Measurements from ENCODE around the gene KRTAP2-1. TPM values are rescaled to one million over a fixed set of nuclear protein-coding genes. Genes with fewer than 3 reads are reported as not detected.
A peak's percentile ranks its signal among the peaks of the same experiment; 100 is the strongest.
"Not testable (repeated sequence)": the region's sequence is repeated elsewhere in the genome, so short reads cannot be mapped to it uniquely, and the experiment has no call there.

Gene KRTAP2-1
- total and polyA plus RNA-seq, 7 experiments from 2014 or later = not detected

DNA sequence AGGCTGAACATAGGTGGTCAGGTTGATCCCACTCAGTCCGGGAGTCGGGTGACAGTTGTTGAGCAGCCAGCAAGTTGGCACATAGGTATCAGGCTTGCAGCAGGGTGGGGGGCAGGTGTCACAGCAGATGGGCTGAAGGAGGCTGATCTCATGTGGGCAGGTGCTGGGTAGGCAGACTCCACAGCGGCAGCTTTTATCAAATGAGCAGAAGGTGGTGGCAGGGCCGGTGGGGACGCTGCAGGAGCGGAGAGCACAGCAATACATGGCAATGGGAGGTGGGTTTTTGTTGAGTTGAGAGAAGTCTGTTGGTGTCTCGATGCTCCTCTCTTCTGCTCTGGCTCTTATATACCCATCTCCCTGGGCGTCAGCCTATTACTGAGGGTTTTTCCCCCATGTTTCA, 38.3 kb downstream of the KRTAP2-1 start, which contains the start of gene KRTAP3-1:
Gene KRTAP3-1, minus strand, starts transcription at position 318 of the 400 bp plus-strand sequence. Its CDS starts 54 bp downstream, at position 264.
- Histone ChIP-seq H3K36me3 (ENCODE audit: control insufficient read depth in 2 of 3, insufficient read depth in 3 of 3, low read length in 3 of 3) (no peaks in the 10 kb centered on the region), H3K4me1 (ENCODE audit: control insufficient read depth in 2 of 2, insufficient read depth in 2 of 2, low read length in 2 of 2) (no peaks in the 10 kb centered on the region), H3K27ac (ENCODE audit: low read depth, low read length) (no peak within 1 kb of the TSS), H3K27me3 (ENCODE audit: control insufficient read depth in 2 of 2, insufficient read depth in 2 of 2, low read length in 2 of 2) (no peaks in the 10 kb centered on the region), H3K9me3 (ENCODE audit: control insufficient read depth in 2 of 3, low read length in 3 of 3) (no peaks in the 10 kb centered on the region), H3K4me3 (ENCODE audit: low read length) (no peak within 1 kb of the TSS)
- ATAC-seq (no peak), DNase-seq (no peak)
- intact Hi-C loops (cut with micrococcal nuclease) = no loop called here
- no peaks in the 10 kb centered on the region for H3K4me1 Mint-ChIP-seq
- H3K9me3 Mint-ChIP-seq = no peaks in the 10 kb centered on the region
- peaks cover 0 to 7% (median 4%) of the 10 kb centered on the region in 5 donors for H3K27me3 Mint-ChIP-seq
- ChIA-PET POLR2A (no interaction called here), CTCF (no interaction called here)
- no peaks in the 10 kb centered on the region for H3K36me3 Mint-ChIP-seq
- H3K27ac Mint-ChIP-seq = peak within 1 kb of the TSS in 1 of 9 donors; percentile 39
- no peak within 1 kb of the TSS for H3K4me3 Mint-ChIP-seq

DNA sequence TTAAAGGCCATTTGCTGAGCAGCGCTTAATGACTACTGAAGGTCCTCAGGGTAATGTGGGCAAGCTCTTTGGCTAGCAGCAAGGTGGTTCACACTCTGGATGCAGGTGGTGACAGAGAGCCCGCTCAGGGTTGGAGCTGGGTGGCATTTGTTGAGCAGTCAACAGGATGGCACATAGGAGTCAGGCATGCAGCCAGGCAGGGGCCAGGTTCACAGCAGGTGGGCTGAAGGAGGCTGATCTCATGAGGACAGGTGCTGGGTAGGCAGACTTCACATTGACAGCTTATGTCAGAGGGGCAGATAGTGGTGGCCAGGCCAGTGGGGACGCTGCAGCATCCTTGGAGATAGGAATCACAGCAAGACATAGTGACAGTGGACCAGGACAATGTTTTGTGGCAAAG, 42.7 kb downstream of the KRTAP2-1 start:
- DNase-seq (no peak), ATAC-seq (no peak)
- Histone ChIP-seq H3K9me3 (ENCODE audit: control insufficient read depth in 2 of 3, low read length in 3 of 3) (no peaks in the 10 kb centered on the region), H3K27me3 (ENCODE audit: control insufficient read depth in 2 of 2, insufficient read depth in 2 of 2, low read length in 2 of 2) (no peaks in the 10 kb centered on the region), H3K4me1 (ENCODE audit: control insufficient read depth in 2 of 2, insufficient read depth in 2 of 2, low read length in 2 of 2) (no peaks in the 10 kb centered on the region), H3K4me3 (ENCODE audit: low read length) (no peak overlapping the region), H3K36me3 (ENCODE audit: control insufficient read depth in 2 of 3, insufficient read depth in 3 of 3, low read length in 3 of 3) (no peaks in the 10 kb centered on the region), H3K27ac (ENCODE audit: low read depth, low read length) (no peak overlapping the region)
- H3K9me3 Mint-ChIP-seq = peaks cover 0 to under 1% (median 0%) of the 10 kb centered on the region in 11 donors
- CTCF ChIA-PET = no interaction called here
- no peaks in the 10 kb centered on the region for H3K36me3 Mint-ChIP-seq
- H3K27me3 Mint-ChIP-seq = peaks cover 0 to 12% (median 5%) of the 10 kb centered on the region in 5 donors
- H3K4me3 Mint-ChIP-seq = no peak overlapping the region
- POLR2A ChIA-PET = no interaction called here
- H3K4me1 Mint-ChIP-seq = no peaks in the 10 kb centered on the region
- no peak overlapping the region for H3K27ac Mint-ChIP-seq
- intact Hi-C loops (cut with micrococcal nuclease) = no loop called here

DNA sequence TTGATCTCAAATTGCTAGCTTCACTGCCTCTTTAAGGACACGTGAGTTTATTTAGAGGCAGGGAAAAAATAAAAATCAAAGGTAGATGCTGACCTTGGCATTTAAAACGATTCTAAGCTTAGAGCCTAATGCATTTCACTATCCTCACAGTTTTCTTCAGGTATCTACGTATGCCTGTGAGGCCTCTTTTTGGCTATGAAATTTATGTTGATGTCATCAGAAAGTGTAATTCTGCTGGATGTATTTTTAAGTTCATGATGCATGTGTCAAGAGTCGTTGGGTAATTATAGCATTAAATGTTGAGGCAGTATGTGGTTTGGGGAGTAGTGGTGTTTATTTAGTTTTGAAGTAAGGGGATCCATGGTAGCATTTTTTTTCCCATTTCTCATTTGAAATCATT, 43.2 kb downstream of the KRTAP2-1 start:
- H3K27me3 ChIP-seq (ENCODE audit: control insufficient read depth in 2 of 2, insufficient read depth in 2 of 2, low read length in 2 of 2) = no peaks in the 10 kb centered on the region
- H3K9me3 Mint-ChIP-seq = peaks cover 0 to 1% (median 0%) of the 10 kb centered on the region in 11 donors
- no peaks in the 10 kb centered on the region for H3K4me1 ChIP-seq (ENCODE audit: control insufficient read depth in 2 of 2, insufficient read depth in 2 of 2, low read length in 2 of 2)
- H3K27ac Mint-ChIP-seq = no peak overlapping the region
- no peak overlapping the region for H3K27ac ChIP-seq (ENCODE audit: low read depth, low read length)
- H3K4me3 ChIP-seq (ENCODE audit: low read length) = no peak overlapping the region
- ChIA-PET POLR2A (no interaction called here), CTCF (no interaction called here)
- peaks cover 1 to 12% (median 10%) of the 10 kb centered on the region in 5 donors for H3K27me3 Mint-ChIP-seq
- no peaks in the 10 kb centered on the region for H3K36me3 ChIP-seq (ENCODE audit: control insufficient read depth in 2 of 3, insufficient read depth in 3 of 3, low read length in 3 of 3)
- intact Hi-C loops (cut with micrococcal nuclease) = no loop called here
- H3K4me3 Mint-ChIP-seq = no peak overlapping the region
- ATAC-seq = no peak
- H3K36me3 Mint-ChIP-seq = no peaks in the 10 kb centered on the region
- H3K9me3 ChIP-seq (ENCODE audit: control insufficient read depth in 2 of 3, low read length in 3 of 3) = no peaks in the 10 kb centered on the region
- no peaks in the 10 kb centered on the region for H3K4me1 Mint-ChIP-seq
- DNase-seq = no peak

DNA sequence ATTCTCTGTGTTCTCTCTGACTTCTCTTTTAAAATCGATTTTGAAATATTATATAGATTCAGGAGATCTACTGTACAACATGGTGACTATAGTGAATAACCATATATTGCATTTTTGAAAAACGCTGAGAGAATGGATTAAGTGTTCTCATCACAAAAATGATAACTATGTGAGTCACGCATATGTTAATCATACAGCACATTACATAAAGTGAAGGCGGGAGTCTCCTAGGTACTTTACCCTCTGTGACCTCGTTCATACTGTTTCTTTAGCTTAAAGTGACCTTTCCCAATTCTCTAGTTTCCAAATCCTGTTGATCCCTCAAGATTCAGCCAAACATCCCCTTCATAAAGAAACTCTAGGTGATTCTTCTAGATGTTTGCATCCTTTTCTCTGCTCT, 44.3 kb downstream of the KRTAP2-1 start:
- ChIA-PET CTCF (no interaction called here), POLR2A (no interaction called here)
- no peak overlapping the region for H3K4me3 Mint-ChIP-seq
- Histone ChIP-seq H3K4me1 (ENCODE audit: control insufficient read depth in 2 of 2, insufficient read depth in 2 of 2, low read length in 2 of 2) (no peaks in the 10 kb centered on the region), H3K36me3 (ENCODE audit: control insufficient read depth in 2 of 3, insufficient read depth in 3 of 3, low read length in 3 of 3) (no peaks in the 10 kb centered on the region), H3K9me3 (ENCODE audit: control insufficient read depth in 2 of 3, low read length in 3 of 3) (no peaks in the 10 kb centered on the region), H3K4me3 (ENCODE audit: low read length) (no peak overlapping the region), H3K27me3 (ENCODE audit: control insufficient read depth in 2 of 2, insufficient read depth in 2 of 2, low read length in 2 of 2) (no peaks in the 10 kb centered on the region), H3K27ac (ENCODE audit: low read depth, low read length) (no peak overlapping the region)
- no peaks in the 10 kb centered on the region for H3K4me1 Mint-ChIP-seq
- H3K36me3 Mint-ChIP-seq = no peaks in the 10 kb centered on the region
- H3K9me3 Mint-ChIP-seq = peaks cover 0 to 1% (median 0%) of the 10 kb centered on the region in 11 donors
- no peak overlapping the region for H3K27ac Mint-ChIP-seq
- DNase-seq (no peak), ATAC-seq (no peak)
- peaks cover 6 to 23% (median 17%) of the 10 kb centered on the region in 5 donors for H3K27me3 Mint-ChIP-seq
- intact Hi-C loops (cut with micrococcal nuclease) = no loop called here

DNA sequence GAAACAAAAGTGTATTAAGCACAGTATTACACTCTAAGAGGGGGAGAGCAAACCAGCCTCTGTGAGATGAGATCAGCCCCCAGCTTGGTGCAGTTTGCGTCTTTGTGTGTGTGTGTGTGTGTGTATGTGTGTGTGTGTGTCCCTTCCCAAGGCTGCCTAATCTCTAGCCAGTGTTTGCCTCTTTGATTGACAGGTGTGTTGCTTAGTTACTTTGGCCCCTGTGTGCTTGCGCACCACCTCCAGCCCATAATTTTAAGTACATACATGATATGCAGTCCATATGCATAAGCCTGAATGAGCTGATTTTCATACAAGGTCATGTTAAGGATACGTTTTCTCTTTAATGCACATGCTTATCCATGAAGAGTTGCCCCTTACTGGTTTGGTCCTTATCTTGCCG, 45.3 kb downstream of the KRTAP2-1 start:
- no peak overlapping the region for H3K27ac Mint-ChIP-seq
- ATAC-seq (no peak), DNase-seq (no peak)
- intact Hi-C loops (cut with micrococcal nuclease) = no loop called here
- no peak overlapping the region for H3K4me3 ChIP-seq (ENCODE audit: low read length)
- H3K4me1 Mint-ChIP-seq = no peaks in the 10 kb centered on the region
- H3K27ac ChIP-seq (ENCODE audit: low read depth, low read length) = no peak overlapping the region
- no peaks in the 10 kb centered on the region for H3K4me1 ChIP-seq (ENCODE audit: control insufficient read depth in 2 of 2, insufficient read depth in 2 of 2, low read length in 2 of 2)
- no peaks in the 10 kb centered on the region for H3K36me3 ChIP-seq (ENCODE audit: control insufficient read depth in 2 of 3, insufficient read depth in 3 of 3, low read length in 3 of 3)
- peaks cover 0 to 1% (median 0%) of the 10 kb centered on the region in 11 donors for H3K9me3 Mint-ChIP-seq
- CTCF ChIA-PET = no interaction called here
- POLR2A ChIA-PET = no interaction called here
- H3K27me3 Mint-ChIP-seq = peaks cover 9 to 33% (median 26%) of the 10 kb centered on the region in 5 donors
- H3K36me3 Mint-ChIP-seq = no peaks in the 10 kb centered on the region
- H3K4me3 Mint-ChIP-seq = no peak overlapping the region
- H3K27me3 ChIP-seq (ENCODE audit: control insufficient read depth in 2 of 2, insufficient read depth in 2 of 2, low read length in 2 of 2) = no peaks in the 10 kb centered on the region
- H3K9me3 ChIP-seq (ENCODE audit: control insufficient read depth in 2 of 3, low read length in 3 of 3) = no peaks in the 10 kb centered on the region

DNA sequence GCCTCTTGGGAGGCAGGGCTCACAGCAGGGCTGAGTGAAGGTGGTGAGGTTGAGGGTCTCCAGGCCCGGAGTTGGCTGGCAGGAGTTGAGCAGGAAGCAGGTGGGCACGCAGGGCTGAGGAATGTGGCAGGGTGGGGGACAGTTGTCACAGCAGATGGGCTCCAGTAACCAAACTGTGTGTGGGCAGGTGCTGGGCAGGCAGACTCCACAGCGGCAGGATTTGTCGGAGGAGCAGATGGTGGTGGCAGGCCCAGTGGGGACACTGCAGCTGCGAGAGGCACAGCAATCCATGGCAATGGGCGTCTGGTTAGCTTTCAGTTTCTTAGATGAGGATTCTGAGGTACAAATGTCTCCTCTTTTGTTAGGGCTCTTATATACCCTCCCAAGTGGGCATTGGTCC, 47.6 kb downstream of the KRTAP2-1 start, which contains the start of gene KRTAP3-2:
Gene KRTAP3-2, minus strand, starts transcription at position 344 of the 400 bp plus-strand sequence. Its CDS starts 53 bp downstream, at position 291.
- H3K36me3 Mint-ChIP-seq; ATAC-seq; H3K36me3 ChIP-seq (ENCODE audit: control insufficient read depth in 2 of 3, insufficient read depth in 3 of 3, low read length in 3 of 3); H3K9me3 ChIP-seq (ENCODE audit: control insufficient read depth in 2 of 3, low read length in 3 of 3); intact Hi-C loops (cut with micrococcal nuclease); H3K9me3 Mint-ChIP-seq; POLR2A ChIA-PET; CTCF ChIA-PET; H3K27ac Mint-ChIP-seq; DNase-seq; H3K27ac ChIP-seq (ENCODE audit: low read depth, low read length); H3K4me3 Mint-ChIP-seq; H3K4me1 Mint-ChIP-seq; H3K4me1 ChIP-seq (ENCODE audit: control insufficient read depth in 2 of 2, insufficient read depth in 2 of 2, low read length in 2 of 2); H3K4me3 ChIP-seq (ENCODE audit: low read length); H3K27me3 ChIP-seq (ENCODE audit: control insufficient read depth in 2 of 2, insufficient read depth in 2 of 2, low read length in 2 of 2): not testable (repeated sequence)
- peaks cover 18 to 40% (median 36%) of the 10 kb centered on the region in 5 donors for H3K27me3 Mint-ChIP-seq

DNA sequence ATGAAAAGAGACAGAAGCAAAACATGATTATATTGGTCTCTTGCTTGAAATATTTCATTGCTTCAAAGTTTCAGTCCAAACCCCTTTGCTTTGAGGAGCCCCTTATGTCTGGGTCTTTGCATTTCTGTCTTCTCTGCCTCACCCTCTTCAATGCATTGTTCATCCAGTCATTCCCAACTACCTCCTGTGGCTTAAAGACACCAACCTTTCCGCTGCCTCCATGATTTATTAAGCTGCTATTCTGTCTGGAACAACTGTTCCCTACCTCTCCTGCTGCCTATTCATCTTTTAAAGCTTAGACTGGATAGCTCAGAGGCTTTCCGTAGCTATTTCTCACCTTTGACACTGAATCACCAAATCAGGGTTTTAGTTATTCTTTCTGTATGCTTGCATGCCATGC, 49.8 kb downstream of the KRTAP2-1 start:
- no peaks in the 10 kb centered on the region for H3K36me3 ChIP-seq (ENCODE audit: control insufficient read depth in 2 of 3, insufficient read depth in 3 of 3, low read length in 3 of 3)
- peaks cover 22 to 53% (median 48%) of the 10 kb centered on the region in 5 donors for H3K27me3 Mint-ChIP-seq
- H3K4me3 ChIP-seq (ENCODE audit: low read length) = no peak overlapping the region
- no peak overlapping the region for H3K27ac ChIP-seq (ENCODE audit: low read depth, low read length)
- no peaks in the 10 kb centered on the region for H3K4me1 ChIP-seq (ENCODE audit: control insufficient read depth in 2 of 2, insufficient read depth in 2 of 2, low read length in 2 of 2)
- H3K27me3 ChIP-seq (ENCODE audit: control insufficient read depth in 2 of 2, insufficient read depth in 2 of 2, low read length in 2 of 2) = peaks cover 0 to 4% of the 10 kb centered on the region in 2 donors
- no peak overlapping the region for H3K4me3 Mint-ChIP-seq
- H3K27ac Mint-ChIP-seq = no peak overlapping the region
- ChIA-PET POLR2A (no interaction called here), CTCF (no interaction called here)
- no peaks in the 10 kb centered on the region for H3K4me1 Mint-ChIP-seq
- intact Hi-C loops (cut with micrococcal nuclease) = no loop called here
- H3K36me3 Mint-ChIP-seq = peaks cover 0 to 3% (median 0%) of the 10 kb centered on the region in 5 donors
- DNase-seq = no peak
- peaks cover 0 to 1% (median 0%) of the 10 kb centered on the region in 11 donors for H3K9me3 Mint-ChIP-seq
- ATAC-seq = no peak
- no peaks in the 10 kb centered on the region for H3K9me3 ChIP-seq (ENCODE audit: control insufficient read depth in 2 of 3, low read length in 3 of 3)
